ENCODE results near the gene IPPK.

The IPPK gene, protein sequence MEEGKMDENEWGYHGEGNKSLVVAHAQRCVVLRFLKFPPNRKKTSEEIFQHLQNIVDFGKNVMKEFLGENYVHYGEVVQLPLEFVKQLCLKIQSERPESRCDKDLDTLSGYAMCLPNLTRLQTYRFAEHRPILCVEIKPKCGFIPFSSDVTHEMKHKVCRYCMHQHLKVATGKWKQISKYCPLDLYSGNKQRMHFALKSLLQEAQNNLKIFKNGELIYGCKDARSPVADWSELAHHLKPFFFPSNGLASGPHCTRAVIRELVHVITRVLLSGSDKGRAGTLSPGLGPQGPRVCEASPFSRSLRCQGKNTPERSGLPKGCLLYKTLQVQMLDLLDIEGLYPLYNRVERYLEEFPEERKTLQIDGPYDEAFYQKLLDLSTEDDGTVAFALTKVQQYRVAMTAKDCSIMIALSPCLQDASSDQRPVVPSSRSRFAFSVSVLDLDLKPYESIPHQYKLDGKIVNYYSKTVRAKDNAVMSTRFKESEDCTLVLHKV

DNA sequence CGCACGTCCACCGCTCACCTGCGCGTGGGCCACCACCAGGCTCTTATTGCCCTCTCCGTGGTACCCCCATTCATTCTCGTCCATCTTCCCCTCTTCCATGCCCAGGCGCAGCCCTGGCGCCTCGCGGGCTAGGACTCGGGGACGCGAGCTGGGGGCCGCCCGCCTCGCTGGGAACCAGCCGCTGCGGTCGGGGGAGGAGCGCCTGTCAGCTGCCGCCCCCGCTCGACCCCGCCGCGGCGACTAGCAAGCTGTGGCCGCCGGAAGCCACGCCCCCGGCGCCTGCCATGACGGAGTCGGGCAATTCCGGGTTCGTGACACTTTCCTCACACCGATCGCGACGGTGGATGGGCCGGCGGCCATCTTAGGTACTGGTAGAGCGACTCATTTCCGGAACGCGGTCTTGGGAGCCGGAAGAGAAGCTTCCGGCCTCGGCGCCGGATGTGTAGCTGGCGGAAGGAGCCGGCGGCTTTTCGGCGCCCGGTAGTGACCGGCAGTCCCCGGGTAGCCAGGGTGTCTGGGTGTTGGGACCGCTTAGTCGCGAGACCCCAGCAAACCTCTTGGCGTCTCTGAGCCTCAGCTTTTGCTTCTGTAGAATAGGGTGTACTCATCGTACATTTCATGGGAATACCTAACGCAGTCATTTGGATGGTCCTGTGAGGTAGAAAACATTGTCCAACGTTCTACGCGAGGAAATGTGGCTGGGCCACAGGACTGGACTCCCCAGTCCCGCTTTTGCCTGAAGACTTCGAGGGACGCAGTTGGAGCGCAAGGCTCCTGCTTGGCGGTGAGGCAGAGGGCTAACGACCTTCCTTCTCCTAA is at the start of gene IPPK:
IPPK (minus strand) TSS at position 242 of the 819 bp plus-strand sequence; CDS start at position 99, 143 bp downstream.
- peak; percentile 93 for DNase-seq (ENCODE audit: low read depth, low spot score)

DNA sequence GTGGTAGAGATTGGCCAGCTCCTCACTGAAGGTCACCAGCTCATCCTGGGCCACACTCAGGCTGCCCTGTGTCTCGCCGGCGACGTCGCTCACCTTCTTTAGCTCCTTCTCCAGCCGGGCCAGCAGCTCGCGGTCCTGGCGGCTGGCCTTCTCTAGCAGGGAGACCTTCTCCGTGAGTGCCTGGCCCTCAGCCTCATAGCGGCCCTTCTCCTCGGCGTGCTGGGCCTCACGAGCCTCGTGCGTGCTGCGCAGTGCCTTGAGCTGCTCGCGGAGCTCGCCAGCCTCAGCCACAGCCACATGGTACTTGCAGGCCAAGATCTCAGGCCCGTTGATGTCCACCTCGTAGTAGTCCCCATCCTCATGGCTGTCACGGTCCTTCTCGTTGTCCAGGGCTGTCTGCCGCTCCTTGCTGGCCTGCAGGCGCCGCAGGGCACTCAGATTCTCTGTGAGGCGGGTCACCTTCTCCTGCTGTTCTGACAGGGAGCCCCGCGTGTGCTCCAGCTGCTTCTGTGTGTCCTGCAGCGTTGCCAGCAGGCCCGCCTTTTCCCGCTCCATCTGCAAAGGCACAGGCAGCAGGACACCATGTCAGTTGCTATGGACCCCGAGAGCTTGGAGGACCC is 49.2 kb upstream of the IPPK start:
- no peak for DNase-seq (ENCODE audit: low read depth, low spot score)

GRCh38 chr9:92718086-92719001 is 48.4 kb upstream of the IPPK start:
- DNase-seq (ENCODE audit: low read depth, low spot score) = no peak

GRCh38 chr9:92717201-92718085 is 47.5 kb upstream of the IPPK start:
- no peak for DNase-seq (ENCODE audit: low read depth, low spot score)

- DNase-seq (ENCODE audit: low read depth, low spot score) = peak; percentile 73
These were observed 46.6 kb upstream of the IPPK start for GRCh38 chr9:92716557-92716956.

GRCh38 chr9:92715488-92716231 is 45.7 kb upstream of the IPPK start:
- no peak for DNase-seq (ENCODE audit: low read depth, low spot score)

DNA sequence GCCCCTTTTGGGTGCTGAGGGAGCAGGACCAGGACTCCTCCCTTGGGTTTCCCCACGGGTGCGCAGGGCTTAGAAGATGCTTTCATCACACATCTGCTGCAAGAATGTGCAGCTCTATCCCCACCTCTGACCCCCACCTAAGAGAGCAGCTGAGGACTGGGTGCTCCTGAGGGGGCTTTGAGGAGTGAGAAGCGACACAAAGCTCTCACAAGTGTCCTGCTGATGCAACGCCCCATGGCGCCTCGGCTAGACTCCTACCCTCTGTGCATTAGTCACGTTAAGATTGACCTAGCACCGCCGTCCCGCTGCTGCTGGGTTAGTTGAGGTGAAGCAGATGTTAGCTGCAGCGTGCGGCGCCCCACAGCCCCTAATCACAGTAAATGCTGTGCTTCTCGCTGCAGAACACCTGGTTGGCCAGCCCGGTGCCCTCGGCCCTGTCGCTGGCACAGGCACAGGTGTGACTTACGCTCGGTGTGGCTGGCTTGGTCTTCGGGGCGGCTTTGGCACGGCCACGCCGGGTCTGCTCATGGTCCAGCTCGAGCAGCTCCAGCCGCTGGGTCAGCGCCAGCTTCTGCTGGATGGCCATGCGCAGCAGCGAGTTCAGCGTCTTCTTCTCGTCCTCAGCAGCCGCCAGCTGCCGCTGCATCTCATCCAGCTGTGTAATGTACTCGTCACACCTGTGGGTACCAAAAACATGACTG is 45.0 kb upstream of the IPPK start:
- no peak for DNase-seq (ENCODE audit: low read depth, low spot score)

DNA sequence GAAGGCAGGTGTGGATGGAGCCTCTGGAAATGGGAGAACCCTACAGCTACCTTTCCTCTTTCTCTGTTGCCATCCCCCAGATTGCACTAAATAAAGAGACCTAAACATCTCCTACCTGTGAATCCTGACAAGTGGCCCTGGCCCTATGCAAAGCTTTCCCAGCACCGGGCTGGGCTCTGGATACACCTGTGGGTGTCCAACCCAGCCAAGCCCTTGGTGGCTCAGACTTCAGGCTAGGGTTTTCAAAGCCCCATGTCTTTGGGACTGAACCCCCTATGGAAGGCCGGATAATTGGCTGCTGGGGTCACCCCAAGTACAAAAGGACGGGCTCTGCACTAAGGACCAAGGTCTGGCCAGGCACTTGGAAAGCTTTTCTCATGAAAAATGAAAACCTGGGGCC is 44.1 kb upstream of the IPPK start:
- no peak for DNase-seq (ENCODE audit: low read depth, low spot score)

GRCh38 chr9:92713528-92713927 is 43.6 kb upstream of the IPPK start:
- DNase-seq (ENCODE audit: low read depth, low spot score) = no peak

GRCh38 chr9:92712767-92713166 is 42.8 kb upstream of the IPPK start:
- no peak for DNase-seq (ENCODE audit: low read depth, low spot score)

- DNase-seq (ENCODE audit: low read depth, low spot score) = no peak
These were observed 41.9 kb upstream of the IPPK start for GRCh38 chr9:92711844-92712243.

DNA sequence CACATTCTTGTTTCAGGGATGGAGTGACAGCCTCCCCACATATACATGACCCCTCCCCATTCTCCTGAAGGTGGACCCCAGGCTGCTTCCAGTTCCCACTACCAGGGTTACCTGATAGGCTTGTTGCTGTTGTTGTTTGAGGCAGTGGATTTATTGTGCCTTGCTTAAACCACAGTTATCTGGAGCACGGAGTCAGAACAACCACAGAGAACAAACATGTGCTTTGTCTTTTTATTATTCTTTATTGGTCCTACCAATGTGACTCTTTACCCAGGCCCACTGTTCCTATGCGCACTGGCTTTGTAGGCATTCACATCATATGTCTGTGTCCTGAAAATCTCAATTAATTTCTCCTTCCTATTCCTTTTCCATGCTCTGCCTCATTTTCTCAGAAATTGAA is 41.2 kb upstream of the IPPK start:
- DNase-seq (ENCODE audit: low read depth, low spot score) = no peak

DNA sequence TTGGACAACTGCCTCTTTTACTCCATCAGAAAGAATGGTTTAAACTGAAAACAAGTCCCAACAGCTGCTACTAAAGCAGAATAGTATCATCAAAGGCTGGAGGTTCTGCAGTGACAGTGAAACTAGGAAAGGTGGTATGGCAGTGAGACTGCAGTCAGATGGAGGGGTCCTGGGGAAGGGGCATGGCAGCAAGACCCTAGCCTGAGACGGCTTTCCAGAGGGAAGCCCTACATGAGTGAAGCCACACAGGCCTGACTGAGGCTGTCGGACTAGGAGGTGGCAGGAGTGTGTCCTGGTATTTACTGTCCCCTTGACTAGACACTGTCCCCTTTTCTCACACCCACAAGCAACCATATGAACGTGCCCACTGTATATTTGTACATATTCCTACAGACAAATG is 40.4 kb upstream of the IPPK start:
- no peak for DNase-seq (ENCODE audit: low read depth, low spot score)

- no peak for DNase-seq (ENCODE audit: low read depth, low spot score)
These were observed 40.0 kb upstream of the IPPK start for GRCh38 chr9:92709954-92710353.

DNA sequence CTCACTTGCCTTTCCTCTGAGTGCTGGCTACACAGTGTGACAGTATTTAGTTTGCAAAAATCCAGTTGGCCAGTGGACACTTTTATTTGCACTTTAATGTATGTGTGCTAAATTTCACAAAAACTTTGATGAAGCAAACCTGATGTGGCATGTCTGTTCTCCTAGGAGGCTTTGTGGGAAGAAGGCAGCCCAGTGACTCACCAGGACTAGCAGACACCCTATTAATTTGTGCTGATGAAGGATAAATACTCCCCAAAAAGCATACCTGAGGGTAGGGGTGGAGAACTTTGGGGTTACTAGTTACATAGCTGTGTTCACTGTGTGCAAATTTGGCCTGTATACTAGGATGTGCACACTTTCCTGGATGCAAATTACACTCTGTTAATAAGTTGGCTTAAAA is 39.3 kb upstream of the IPPK start:
- DNase-seq (ENCODE audit: low read depth, low spot score) = no peak

- no peak for DNase-seq (ENCODE audit: low read depth, low spot score)
These were observed 37.6 kb upstream of the IPPK start for GRCh38 chr9:92707530-92707929.

GRCh38 chr9:92706218-92706940 is 36.4 kb upstream of the IPPK start:
- DNase-seq (ENCODE audit: low read depth, low spot score) = no peak

GRCh38 chr9:92704528-92704927 is 34.6 kb upstream of the IPPK start:
- DNase-seq (ENCODE audit: low read depth, low spot score) = no peak

All from activated naive CD8-positive, alpha-beta T cell treated with anti-CD3 and anti-CD28 coated beads, Interleukin-2, amount 50 U/mL, for 16 hours (primary cell).